ENCODE data around the gene NBAS. TPM values are rescaled to one million over a fixed set of nuclear protein-coding genes. Genes with fewer than 3 reads are reported as not detected.

Gene NBAS
- total and polyA plus RNA-seq, 10 of the 15 experiments (the other 5 are each of a cell fraction or from before 2014, with no cell fraction given): 4.3 to 32.7 (median 20.8) TPM

- TF ChIP-seq BCLAF1 (IDR thresholded peaks at IDR 0.05) (no peak), ZNF24 (IDR thresholded peaks at IDR 0.05) (no peak), CBX3 (IDR thresholded peaks at IDR 0.05; ENCODE audit: borderline replicate concordance, low read depth) (no peak), STAT1 (conservative IDR thresholded peaks at IDR 0.05) (no peak), CEBPB (IDR thresholded peaks at IDR 0.05; ENCODE audit: borderline replicate concordance in 1 of 2, low read depth in 2 of 2, low read length in 2 of 2) (no peak), MEF2A (IDR thresholded peaks at IDR 0.05; ENCODE audit: insufficient read depth, low read depth, low read length) (no peak), YBX1 (IDR thresholded peaks at IDR 0.05) (no peak), ZBTB11 (CRISPR knock-in tag; IDR thresholded peaks at IDR 0.05) (no peak), NFYA (IDR thresholded peaks at IDR 0.05; ENCODE audit: borderline replicate concordance, low read depth, low read length) (no peak), NFXL1 (IDR thresholded peaks at IDR 0.05; ENCODE audit: borderline replicate concordance) (no peak)
- TF ChIP-seq, protein P1, sequence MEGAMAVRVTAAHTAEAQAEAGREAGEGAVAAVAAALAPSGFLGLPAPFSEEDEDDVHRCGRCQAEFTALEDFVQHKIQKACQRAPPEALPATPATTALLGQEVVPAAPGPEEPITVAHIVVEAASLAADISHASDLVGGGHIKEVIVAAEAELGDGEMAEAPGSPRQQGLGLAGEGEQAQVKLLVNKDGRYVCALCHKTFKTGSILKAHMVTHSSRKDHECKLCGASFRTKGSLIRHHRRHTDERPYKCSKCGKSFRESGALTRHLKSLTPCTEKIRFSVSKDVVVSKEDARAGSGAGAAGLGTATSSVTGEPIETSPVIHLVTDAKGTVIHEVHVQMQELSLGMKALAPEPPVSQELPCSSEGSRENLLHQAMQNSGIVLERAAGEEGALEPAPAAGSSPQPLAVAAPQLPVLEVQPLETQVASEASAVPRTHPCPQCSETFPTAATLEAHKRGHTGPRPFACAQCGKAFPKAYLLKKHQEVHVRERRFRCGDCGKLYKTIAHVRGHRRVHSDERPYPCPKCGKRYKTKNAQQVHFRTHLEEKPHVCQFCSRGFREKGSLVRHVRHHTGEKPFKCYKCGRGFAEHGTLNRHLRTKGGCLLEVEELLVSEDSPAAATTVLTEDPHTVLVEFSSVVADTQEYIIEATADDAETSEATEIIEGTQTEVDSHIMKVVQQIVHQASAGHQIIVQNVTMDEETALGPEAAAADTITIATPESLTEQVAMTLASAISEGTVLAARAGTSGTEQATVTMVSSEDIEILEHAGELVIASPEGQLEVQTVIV (IDR thresholded peaks at IDR 0.05; ENCODE audit: borderline replicate concordance, partially characterized antibody): no peak
These were observed 378.9 kb downstream of the NBAS start (continued) for GRCh38 chr2:15182275-15182674.

Data from GM12878 (cell line).